SK-N-SH (cell line): ENCODE measurements around the gene FASTKD3. TPM values are rescaled to one million over a fixed set of nuclear protein-coding genes. Genes with fewer than 3 reads are reported as not detected.
A peak's percentile ranks its signal among the peaks of the same experiment; 100 is the strongest.

Source experiments
- CTCF ChIA-PET: fragments of 300-600, 350-600 bp; formaldehyde crosslinking; extraction: SDS; loops from one replicate; lab custom pipeline; 2021; lab: Yijun Ruan, JAX
- POLR2A ChIA-PET: fragments of 350-600 bp; sonication (Branson Sonifier 250); formaldehyde crosslinking; extraction: SDS; loops from one replicate; lab custom pipeline; 2020; ENCODE audit warnings: antibody characterized with exemption, inconsistent platforms; lab: Yijun Ruan, JAX
- DNase-seq: peaks from one replicate; pipeline ENCODE4 v3.0.0; 2012
- H2AFZ ChIP-seq: fragments of 200-600 bp; sonication (generic); 2 replicates; pipeline ENCODE4 v1.8.1; 2016; ENCODE audit warnings: antibody characterized with exemption, mild to moderate bottlenecking, low read depth
- H3F3A ChIP-seq: fragments of 200-600 bp; sonication (generic); replicated peaks from 2 replicates; pipeline ENCODE3; 2016; ENCODE audit warnings: antibody characterized with exemption, mild to moderate bottlenecking; ENCODE audit not compliant: insufficient read depth
- H3K27ac ChIP-seq, 2 experiments: fragments of 200-500 bp in 1 of 2; fragments of 200-600 bp in 1 of 2; sonication (Bioruptor generic) in 1 of 2; sonication (generic), shearing (Covaris generic) in 1 of 2; 2 replicates each; pipeline versions ENCODE4 v1.5.1 to v1.6.1; 2014 to 2016; ENCODE audit warnings: low read depth in 2 of 2, inconsistent platforms in 1 of 2, low read length in 1 of 2, mild to moderate bottlenecking in 1 of 2, mixed read lengths in 1 of 2
- H3K27me3 ChIP-seq: fragments of 200-600 bp; sonication (generic), shearing (Covaris generic); 2 replicates; pipeline ENCODE4 v1.6.1; 2016; ENCODE audit warnings: mixed run types; ENCODE audit not compliant: insufficient read depth
- H3K36me3 ChIP-seq, 2 experiments: fragments of 200-500 bp in 1 of 2; fragments of 200-600 bp in 1 of 2; sonication (Bioruptor generic) in 1 of 2; sonication (generic) in 1 of 2; replicated peaks in 1 of 2; 2 replicates each; pipeline versions ENCODE3 to v1.5.1; 2014 to 2016; ENCODE audit warnings: low read length in 1 of 2, mild to moderate bottlenecking in 1 of 2; ENCODE audit not compliant: insufficient read depth in 2 of 2, control insufficient read depth in 1 of 2
- H3K4me1 ChIP-seq, 2 experiments: fragments of 200-500 bp in 1 of 2; fragments of 200-600 bp in 1 of 2; sonication (Bioruptor generic) in 1 of 2; sonication (generic), shearing (Covaris generic) in 1 of 2; 2 replicates each; pipeline versions ENCODE4 v1.5.1 to v1.6.1; 2014 to 2016; ENCODE audit warnings: low read depth in 1 of 2, low read length in 1 of 2, mixed run types in 1 of 2; ENCODE audit not compliant: insufficient read depth in 2 of 2, control insufficient read depth in 1 of 2
- H3K4me2 ChIP-seq: fragments of 200-600 bp; sonication (generic), shearing (Covaris generic); 2 replicates; pipeline ENCODE4 v1.6.1; 2017; ENCODE audit warnings: mixed run types
- H3K4me3 ChIP-seq, 2 experiments: fragments of 200-500 bp in 1 of 2; fragments of 200-600 bp in 1 of 2; sonication (Bioruptor generic) in 1 of 2; sonication (generic), shearing (Covaris generic) in 1 of 2; 2 replicates each; pipeline versions ENCODE4 v1.5.1 to v1.8.1; 2014 to 2016; ENCODE audit warnings: low read depth in 2 of 2, inconsistent platforms in 1 of 2, low read length in 1 of 2, mild to moderate bottlenecking in 1 of 2, mixed read lengths in 1 of 2, moderate library complexity in 1 of 2
- H3K79me2 ChIP-seq: fragments of 200-600 bp; sonication (generic); 2 replicates; pipeline ENCODE4 v1.8.1; 2017; ENCODE audit warnings: mild to moderate bottlenecking; ENCODE audit not compliant: insufficient read depth
- H3K9ac ChIP-seq: fragments of 200-600 bp; sonication (generic); 2 replicates; pipeline ENCODE4 v1.6.1; 2017; ENCODE audit warnings: mixed run types
- H3K9me2 ChIP-seq: fragments of 200-600 bp; sonication (generic); 2 replicates; pipeline ENCODE4 v1.6.1; 2017; ENCODE audit warnings: mixed run types
- H3K9me3 ChIP-seq: fragments of 200-600 bp; sonication (generic); 2 replicates; pipeline ENCODE4 v1.6.1; 2017; ENCODE audit warnings: mixed run types, mild to moderate bottlenecking, moderate library complexity
- H4K20me1 ChIP-seq: fragments of 200-600 bp; sonication (generic); 2 replicates; pipeline ENCODE4 v1.6.1; 2017; ENCODE audit warnings: mild to moderate bottlenecking, mixed run types; ENCODE audit not compliant: insufficient read depth
- CHD2 ChIP-seq: fragments of 150-350 bp; IDR thresholded peaks from 2 replicates; pipeline ENCODE4 v1.6.1; 2018; ENCODE audit warnings: low read length; ENCODE audit not compliant: partially characterized antibody
- ELF1 ChIP-seq: IDR thresholded peaks from 2 replicates; pipeline ENCODE4 v1.4.0; 2012
- EZH2phosphoT487 ChIP-seq: fragments of 200-600 bp; sonication (generic); IDR thresholded peaks from 2 replicates; pipeline ENCODE4 v1.6.1; 2017; ENCODE audit warnings: low read depth, mixed run types, mild to moderate bottlenecking, antibody characterized with exemption, moderate library complexity, borderline replicate concordance
- GABPA ChIP-seq: IDR thresholded peaks from 2 replicates; pipeline ENCODE4 v1.4.0; 2012; ENCODE audit warnings: low read depth, mild to moderate bottlenecking
- IRF3 ChIP-seq: fragments of 150-350 bp; IDR thresholded peaks from 2 replicates; pipeline ENCODE4 v1.6.1; 2016; ENCODE audit warnings: mild to moderate bottlenecking, low read depth, low read length
- MAX ChIP-seq: IDR thresholded peaks from 2 replicates; pipeline ENCODE4 v1.4.0; 2012; ENCODE audit warnings: low read depth
- MXI1 ChIP-seq: IDR thresholded peaks from 2 replicates; pipeline ENCODE4 v1.6.1; 2012; ENCODE audit warnings: mild to moderate bottlenecking, low read depth, low read length, improper control_type of control experiment
- NRF1 ChIP-seq: IDR thresholded peaks from 2 replicates; pipeline ENCODE4 v1.6.1; 2012; ENCODE audit warnings: low read depth, mild to moderate bottlenecking, low read length
- POLR2AphosphoS5 ChIP-seq: IDR thresholded peaks from 2 replicates; pipeline ENCODE4 v1.6.1; 2012; ENCODE audit warnings: low read depth, low read length
- RAD21 ChIP-seq: IDR thresholded peaks from 2 replicates; pipeline ENCODE4 v1.6.1; 2012; ENCODE audit warnings: mild to moderate bottlenecking, low read length
- RFX5 ChIP-seq: IDR thresholded peaks from 2 replicates; pipeline ENCODE4 v1.6.1; 2012; ENCODE audit warnings: mild to moderate bottlenecking, improper control_type of control experiment, low read length
- SIN3A ChIP-seq: IDR thresholded peaks from 2 replicates; pipeline ENCODE4 v1.6.1; 2012; ENCODE audit warnings: low read depth, mild to moderate bottlenecking, low read length, moderate library complexity, borderline replicate concordance
- TAF1 ChIP-seq: IDR thresholded peaks from 2 replicates; pipeline ENCODE4 v1.6.1; 2012; ENCODE audit warnings: low read depth, mild to moderate bottlenecking, low read length, moderate library complexity, borderline replicate concordance
- TCF12 ChIP-seq: IDR thresholded peaks from 2 replicates; pipeline ENCODE4 v1.4.0; 2012
- WGBS: methylation state at CpG from one replicate; pipeline ENCODE4 v1.1.6; 2017; ENCODE audit warnings: low lambda C conversion rate; 5-methylcytosine and 5-hydroxymethylcytosine counted together
- polyA plus RNA-seq, 3 experiments: library from polyadenylated mRNA; depleted of rRNA; stranded (reverse); fragments of >200 nt; gene quantifications; 2 replicates each; pipeline ENCODE4 v1.2.3, GENCODE V29; 2012

FASTKD3 gene
- polyA plus RNA-seq (2012; rRNA removed), result 5.4 and 8.5 TPM in 2 replicates
- polyA plus RNA-seq (2012; cell fraction: cytosol; rRNA removed), result 7.9 and 8.2 TPM in 2 replicates
- 4.0 and 12.3 TPM in 2 replicates for polyA plus RNA-seq (2012; cell fraction: nucleus; rRNA removed)

- peak; percentile 97 for DNase-seq
- CTCF ChIA-PET, result interaction anchor here (0.6 to 5.3 kb wide), 6 partner anchors 9 to 1124 kb away, joined by 3 to 34 read pairs (median 4); no protein-coding TSS in a partner anchor
- Histone ChIP-seq H3F3A (no peaks in the 10 kb centered on the region), H2AFZ (peak within 1 kb of the TSS; percentile 89), H3K9ac (peak within 1 kb of the TSS; percentile 79), H3K36me3 (peaks cover 22 to 47% of the 10 kb centered on the region in 2 experiments), H3K4me1 (peaks cover 0 to 12% of the 10 kb centered on the region in 2 experiments; a peak in 2 of 4 replicates), H3K9me2 (no peaks in the 10 kb centered on the region), H3K27me3 (no peaks in the 10 kb centered on the region), H3K79me2 (peaks cover 86% of the 10 kb centered on the region), H4K20me1 (peaks cover 20% of the 10 kb centered on the region), H3K9me3 (no peaks in the 10 kb centered on the region), H3K4me2 (peak within 1 kb of the TSS; percentile 82), H3K4me3 (peak within 1 kb of the TSS; percentile 84 to 96), H3K27ac (peak within 1 kb of the TSS; percentile 47 to 55; a peak in 2 of 4 replicates)
- peak; percentile 78 for TF ChIP-seq POLR2AphosphoS5
- TF ChIP-seq GABPA, result peak; percentile 51
- peak; percentile 79 for TF ChIP-seq ELF1
- no peak for TF ChIP-seq TCF12
- peak; percentile 96 for TF ChIP-seq MXI1
- TF ChIP-seq SIN3A, result peak; percentile 79; the same call in 1 of the 2 replicates
- peak; percentile 61 for TF ChIP-seq NRF1
- peak; percentile 77 for TF ChIP-seq CHD2
- peak; percentile 76; the same call in 1 of the 2 replicates for TF ChIP-seq RFX5
- TF ChIP-seq MAX, result peak; percentile 73; the same call in 1 of the 2 replicates
- no peak for TF ChIP-seq RAD21
- TF ChIP-seq TAF1, result peak; percentile 70; the same call in 1 of the 2 replicates
- TF ChIP-seq IRF3, result peak; percentile 60
- TF ChIP-seq EZH2phosphoT487, result no peak
- POLR2A ChIA-PET, result interaction anchor here (0.7 kb wide), 1 partner anchor 62 kb away, joined by 3 read pairs; no protein-coding TSS in a partner anchor
- 3% methylated on average over 13 of the region's 83 CpGs for WGBS
Measured at GRCh38 chr5:7868773-7869473, at the start of gene FASTKD3, which contains the start of gene MTRR. TSS of gene FASTKD3 (minus strand) at chr5:7869031. CDS start at chr5:7868083, 948 bp downstream. TSS of gene MTRR (plus strand) at chr5:7869148. CDS start at chr5:7870795, 1,647 bp downstream.
